Eye (tissue), 1 donor: ENCODE measurements around the gene DOCK9.

Experiments used
- DNase-seq: peaks from one replicate; pipeline ENCODE4 v3.0.0-alpha.2; 2015

The DOCK9 gene

GRCh38 chr13:98787173-98787572, 190.7 kb downstream of the DOCK9 start:
- no peak for DNase-seq

GRCh38 chr13:98786023-98786422, 191.8 kb downstream of the DOCK9 start:
- peak; percentile 30 for DNase-seq

- no peak for DNase-seq
Observed at GRCh38 chr13:98785405-98785804, 192.5 kb downstream of the DOCK9 start.

- no peak for DNase-seq
Observed at GRCh38 chr13:98784666-98785065, 193.2 kb downstream of the DOCK9 start.

GRCh38 chr13:98783856-98784478, 193.9 kb downstream of the DOCK9 start:
- DNase-seq = no peak

GRCh38 chr13:98782654-98783053, 195.2 kb downstream of the DOCK9 start:
- DNase-seq = no peak

GRCh38 chr13:98781905-98782304, 196.0 kb downstream of the DOCK9 start:
- no peak for DNase-seq

GRCh38 chr13:98781470-98781869, 196.4 kb downstream of the DOCK9 start:
- no peak for DNase-seq

GRCh38 chr13:98781045-98781444, 196.8 kb downstream of the DOCK9 start:
- DNase-seq = no peak

- no peak for DNase-seq
Observed at GRCh38 chr13:98780451-98780850, 197.4 kb downstream of the DOCK9 start.

- no peak for DNase-seq
Observed at GRCh38 chr13:98779695-98780094, 198.2 kb downstream of the DOCK9 start.

GRCh38 chr13:98778749-98779148, 199.1 kb downstream of the DOCK9 start:
- no peak for DNase-seq

- no peak for DNase-seq
Observed at GRCh38 chr13:98776644-98777043, 201.2 kb downstream of the DOCK9 start.

- DNase-seq = no peak
Observed at GRCh38 chr13:98775844-98776598, 201.8 kb downstream of the DOCK9 start.

- DNase-seq = no peak
Observed at GRCh38 chr13:98775386-98775785, 202.5 kb downstream of the DOCK9 start.

GRCh38 chr13:98774776-98775175, 203.1 kb downstream of the DOCK9 start:
- no peak for DNase-seq

- DNase-seq = no peak
Observed at GRCh38 chr13:98773921-98774320, 203.9 kb downstream of the DOCK9 start.

- no peak for DNase-seq
Observed at GRCh38 chr13:98772794-98773452, 204.9 kb downstream of the DOCK9 start.

- DNase-seq = no peak
Observed at GRCh38 chr13:98771838-98772611, 205.8 kb downstream of the DOCK9 start.

- DNase-seq = no peak
Observed at GRCh38 chr13:98769736-98770135, 208.1 kb downstream of the DOCK9 start.

- DNase-seq = no peak
Observed at GRCh38 chr13:98768522-98768921, 209.3 kb downstream of the DOCK9 start.

GRCh38 chr13:98766697-98767096, 211.2 kb downstream of the DOCK9 start:
- DNase-seq = no peak

- DNase-seq = no peak
Observed at GRCh38 chr13:98765996-98766519, 211.8 kb downstream of the DOCK9 start.
